H1 (cell line): ENCODE results near the gene HBA2. TPM values are rescaled to one million over a fixed set of nuclear protein-coding genes. Genes with fewer than 3 reads are reported as not detected.

Experiments
- CBX8 ChIP-seq: fragments of 300-800, 300-1000 bp; sonication (generic); IDR thresholded peaks from 2 replicates; pipeline ENCODE4 v1.7.1; 2016; ENCODE audit warnings: low read depth, low read length, borderline replicate concordance
- CREB1 ChIP-seq: IDR thresholded peaks from 2 replicates; pipeline ENCODE4 v1.6.1; 2012; ENCODE audit warnings: inconsistent platforms
- CTBP2 ChIP-seq: IDR thresholded peaks from 2 replicates; pipeline ENCODE4 v1.7.0; 2011; ENCODE audit warnings: borderline replicate concordance, mild to moderate bottlenecking, moderate library complexity, mixed read lengths, low read length; ENCODE audit not compliant: insufficient read depth, insufficient read length
- EGR1 ChIP-seq: IDR thresholded peaks from 2 replicates; pipeline ENCODE4 v1.6.1; 2011; ENCODE audit warnings: low read depth, low read length, borderline replicate concordance
- FOSL1 ChIP-seq: IDR thresholded peaks from 2 replicates; pipeline ENCODE4 v1.6.1; 2011; ENCODE audit warnings: mild to moderate bottlenecking, low read depth, low read length, moderate library complexity; ENCODE audit not compliant: insufficient read depth
- PHF8 ChIP-seq: fragments of 200-600 bp; sonication (generic); conservative IDR thresholded peaks from 2 replicates; pipeline ENCODE4 v1.7.1; 2012; ENCODE audit warnings: low read depth, mild to moderate bottlenecking, inconsistent platforms, low read length, moderate library complexity
- POLR2A ChIP-seq, 2 experiments: IDR thresholded peaks; 1 replicate in 1 of 2; 2 replicates in 1 of 2; pipeline ENCODE4 v1.6.1; 2011; ENCODE audit warnings: low read depth in 2 of 2, low read length in 2 of 2, mild to moderate bottlenecking in 2 of 2; ENCODE audit errors: control extremely low read depth in 1 of 2
- RAD21 ChIP-seq, 2 experiments: IDR thresholded peaks in 1 of 2; conservative IDR thresholded peaks in 1 of 2; 2 replicates each; pipeline ENCODE4 v1.6.1; 2011; ENCODE audit warnings: low read depth in 2 of 2, low read length in 2 of 2, improper control_type of control experiment in 1 of 2, inconsistent platforms in 1 of 2, mild to moderate bottlenecking in 1 of 2, moderate library complexity in 1 of 2
- SIRT6 ChIP-seq: IDR thresholded peaks from one replicate; pipeline ENCODE4 v1.7.1; 2012; ENCODE audit warnings: low read length, inconsistent platforms
- SP4 ChIP-seq: IDR thresholded peaks from 2 replicates; pipeline ENCODE4 v1.6.1; 2012; ENCODE audit warnings: low read length, inconsistent platforms
- TCF12 ChIP-seq: IDR thresholded peaks from 2 replicates; pipeline ENCODE4 v1.6.1; 2011; ENCODE audit warnings: low read depth, mild to moderate bottlenecking, low read length
- polyA plus RNA-seq, 7 experiments: library from polyadenylated mRNA; depleted of rRNA in 3 of 7; stranded (reverse) in 5 of 7; unstranded in 2 of 7; fragments of >200 nt in 5 of 7; fragments of 200-250 nt in 2 of 7; gene quantifications; 1 replicate in 5 of 7; 2 replicates in 1 of 7; 4 replicates in 1 of 7; pipeline versions ENCODE4 v1.2.1 to v1.2.3, GENCODE V29; 2011 to 2013; ENCODE audit warnings: missing spikeins in 2 of 7, mixed read lengths in 2 of 7
- total RNA-seq: library from RNA; stranded (reverse); fragmentation: NEBNext Ultra II Directional; extraction: Animal tissue kit (Norgen Biotek cat#: 25700); gene quantifications from 2 replicates; pipeline ENCODE4 v1.2.1, GENCODE V29; 2021
- TF ChIP-seq, protein P1 (sequence below): IDR thresholded peaks from 2 replicates; pipeline ENCODE4 v1.6.1; 2012; ENCODE audit warnings: inconsistent platforms
- TF ChIP-seq, protein P2 (sequence below): IDR thresholded peaks from 2 replicates; pipeline ENCODE4 v1.6.1; 2012; ENCODE audit warnings: low read length, inconsistent platforms
- TF ChIP-seq, protein P3 (sequence below), 3 experiments: IDR thresholded peaks; 1 replicate in 2 of 3; 2 replicates in 1 of 3; pipeline versions ENCODE4 v1.5.1 to v1.6.1; 2011; ENCODE audit warnings: low read length in 3 of 3, mild to moderate bottlenecking in 3 of 3, inconsistent platforms in 2 of 3, low read depth in 1 of 3, moderate library complexity in 1 of 3; ENCODE audit not compliant: insufficient read depth in 1 of 3; ENCODE audit errors: control extremely low read depth in 1 of 3

Gene HBA2
- total and polyA plus RNA-seq, 2 of the 8 experiments (the other 6 are each of a cell fraction or from before 2014, with no cell fraction given) = 6.1 TPM; not detected in 1

DNA sequence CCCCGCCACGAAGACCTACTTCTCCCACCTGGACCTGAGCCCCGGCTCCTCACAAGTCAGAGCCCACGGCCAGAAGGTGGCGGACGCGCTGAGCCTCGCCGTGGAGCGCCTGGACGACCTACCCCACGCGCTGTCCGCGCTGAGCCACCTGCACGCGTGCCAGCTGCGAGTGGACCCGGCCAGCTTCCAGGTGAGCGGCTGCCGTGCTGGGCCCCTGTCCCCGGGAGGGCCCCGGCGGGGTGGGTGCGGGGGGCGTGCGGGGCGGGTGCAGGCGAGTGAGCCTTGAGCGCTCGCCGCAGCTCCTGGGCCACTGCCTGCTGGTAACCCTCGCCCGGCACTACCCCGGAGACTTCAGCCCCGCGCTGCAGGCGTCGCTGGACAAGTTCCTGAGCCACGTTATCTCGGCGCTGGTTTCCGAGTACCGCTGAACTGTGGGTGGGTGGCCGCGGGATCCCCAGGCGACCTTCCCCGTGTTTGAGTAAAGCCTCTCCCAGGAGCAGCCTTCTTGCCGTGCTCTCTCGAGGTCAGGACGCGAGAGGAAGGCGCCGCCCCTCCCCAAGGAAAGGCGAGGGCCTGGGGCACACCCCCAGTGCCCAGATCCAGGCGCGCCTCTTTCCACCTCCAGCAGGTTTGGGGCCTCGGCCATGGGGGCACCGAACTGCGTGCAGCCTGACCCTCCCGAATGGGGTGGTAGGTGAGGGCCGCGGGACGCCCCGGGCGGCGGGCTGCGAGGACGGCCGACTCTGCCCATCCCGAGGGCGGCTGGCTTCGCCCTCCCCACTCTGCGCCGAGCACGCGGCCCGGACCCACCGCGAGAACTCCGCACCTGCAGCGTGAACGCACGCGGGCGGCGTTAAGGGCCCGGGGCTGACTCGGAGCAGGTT lies 8.2 kb downstream of the HBA2 start (continued):
- TF ChIP-seq SP4 = peak; percentile 26; the same call in 1 of the 2 replicates
- TF ChIP-seq FOSL1 = no peak
- TF ChIP-seq CTBP2 = no peak
- peak; percentile 72; the same call in 1 of the 2 replicates for TF ChIP-seq TCF12
- TF ChIP-seq POLR2A (IDR thresholded peaks at IDR 0.05; ENCODE audit: control extremely low read depth in 1 of 2, low read depth in 2 of 2, low read length in 2 of 2) = peak in 1 of 2 experiments; percentile 22; a peak in 1 of 3 replicates
- TF ChIP-seq SIRT6 = no peak
- TF ChIP-seq, protein P1, sequence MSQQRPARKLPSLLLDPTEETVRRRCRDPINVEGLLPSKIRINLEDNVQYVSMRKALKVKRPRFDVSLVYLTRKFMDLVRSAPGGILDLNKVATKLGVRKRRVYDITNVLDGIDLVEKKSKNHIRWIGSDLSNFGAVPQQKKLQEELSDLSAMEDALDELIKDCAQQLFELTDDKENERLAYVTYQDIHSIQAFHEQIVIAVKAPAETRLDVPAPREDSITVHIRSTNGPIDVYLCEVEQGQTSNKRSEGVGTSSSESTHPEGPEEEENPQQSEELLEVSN = peak; percentile 98
- TF ChIP-seq CREB1 = peak; percentile 40
- no peak for TF ChIP-seq CBX8
- no peak for TF ChIP-seq EGR1
- TF ChIP-seq RAD21 (IDR thresholded peaks at IDR 0.05 in 1 of 2, conservative IDR thresholded peaks at IDR 0.05 in 1 of 2; ENCODE audit: low read depth in 2 of 2, low read length in 2 of 2) = peak; percentile 81 to 82; a peak in 2 of 4 replicates
- TF ChIP-seq, protein P2, sequence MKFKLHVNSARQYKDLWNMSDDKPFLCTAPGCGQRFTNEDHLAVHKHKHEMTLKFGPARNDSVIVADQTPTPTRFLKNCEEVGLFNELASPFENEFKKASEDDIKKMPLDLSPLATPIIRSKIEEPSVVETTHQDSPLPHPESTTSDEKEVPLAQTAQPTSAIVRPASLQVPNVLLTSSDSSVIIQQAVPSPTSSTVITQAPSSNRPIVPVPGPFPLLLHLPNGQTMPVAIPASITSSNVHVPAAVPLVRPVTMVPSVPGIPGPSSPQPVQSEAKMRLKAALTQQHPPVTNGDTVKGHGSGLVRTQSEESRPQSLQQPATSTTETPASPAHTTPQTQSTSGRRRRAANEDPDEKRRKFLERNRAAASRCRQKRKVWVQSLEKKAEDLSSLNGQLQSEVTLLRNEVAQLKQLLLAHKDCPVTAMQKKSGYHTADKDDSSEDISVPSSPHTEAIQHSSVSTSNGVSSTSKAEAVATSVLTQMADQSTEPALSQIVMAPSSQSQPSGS = no peak
- TF ChIP-seq, protein P3, sequence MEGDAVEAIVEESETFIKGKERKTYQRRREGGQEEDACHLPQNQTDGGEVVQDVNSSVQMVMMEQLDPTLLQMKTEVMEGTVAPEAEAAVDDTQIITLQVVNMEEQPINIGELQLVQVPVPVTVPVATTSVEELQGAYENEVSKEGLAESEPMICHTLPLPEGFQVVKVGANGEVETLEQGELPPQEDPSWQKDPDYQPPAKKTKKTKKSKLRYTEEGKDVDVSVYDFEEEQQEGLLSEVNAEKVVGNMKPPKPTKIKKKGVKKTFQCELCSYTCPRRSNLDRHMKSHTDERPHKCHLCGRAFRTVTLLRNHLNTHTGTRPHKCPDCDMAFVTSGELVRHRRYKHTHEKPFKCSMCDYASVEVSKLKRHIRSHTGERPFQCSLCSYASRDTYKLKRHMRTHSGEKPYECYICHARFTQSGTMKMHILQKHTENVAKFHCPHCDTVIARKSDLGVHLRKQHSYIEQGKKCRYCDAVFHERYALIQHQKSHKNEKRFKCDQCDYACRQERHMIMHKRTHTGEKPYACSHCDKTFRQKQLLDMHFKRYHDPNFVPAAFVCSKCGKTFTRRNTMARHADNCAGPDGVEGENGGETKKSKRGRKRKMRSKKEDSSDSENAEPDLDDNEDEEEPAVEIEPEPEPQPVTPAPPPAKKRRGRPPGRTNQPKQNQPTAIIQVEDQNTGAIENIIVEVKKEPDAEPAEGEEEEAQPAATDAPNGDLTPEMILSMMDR (IDR thresholded peaks at IDR 0.05; ENCODE audit: control extremely low read depth in 1 of 3, insufficient read depth in 1 of 3, low read depth in 1 of 3, low read length in 3 of 3) = no peak
- no peak for TF ChIP-seq PHF8
